GM19468 (cell line): ENCODE measurements around the gene CWC25.

Source experiments
- ATAC-seq: cut with Tn5 transposase; IDR thresholded peaks from one replicate; pipeline ENCODE4 v1.9.1; 2021; ENCODE audit warnings: mild to moderate bottlenecking, moderate library complexity, moderate number of reproducible peaks; ENCODE audit not compliant: unreplicated experiment; ENCODE audit errors: extremely low read depth

CWC25 gene

GRCh38 chr17:38853292-38854219 is 28.4 kb upstream of the CWC25 start, which contains the start of gene RPL23:
RPL23 (minus strand) TSS chr17:38853721; CDS start chr17:38853710, 11 bp downstream.
- peak; percentile 35 for ATAC-seq

- ATAC-seq: no peak
These were observed 27.7 kb upstream of the CWC25 start for GRCh38 chr17:38852771-38853291.

GRCh38 chr17:38851434-38851833 is 26.3 kb upstream of the CWC25 start:
- ATAC-seq: no peak

GRCh38 chr17:38850374-38850773 is 25.3 kb upstream of the CWC25 start:
- no peak for ATAC-seq

GRCh38 chr17:38848939-38849605 is 24.0 kb upstream of the CWC25 start:
- ATAC-seq: no peak

GRCh38 chr17:38848557-38848891 is 23.4 kb upstream of the CWC25 start:
- no peak for ATAC-seq

GRCh38 chr17:38844261-38844757 is 19.2 kb upstream of the CWC25 start:
- ATAC-seq: no peak

- no peak for ATAC-seq
These were observed 684 bp upstream of the CWC25 start for GRCh38 chr17:38825762-38826247.

- ATAC-seq: no peak
These were observed 9.4 kb downstream of the CWC25 start for GRCh38 chr17:38815576-38816193.

GRCh38 chr17:38809828-38810227 is 15.3 kb downstream of the CWC25 start:
- no peak for ATAC-seq

GRCh38 chr17:38800237-38800760 is 24.8 kb downstream of the CWC25 start:
- ATAC-seq: no peak

GRCh38 chr17:38799501-38800236 is 25.5 kb downstream of the CWC25 start, which contains the start of gene PIP4K2B:
PIP4K2B (minus strand) TSS chr17:38799556; CDS start chr17:38799424, 132 bp downstream.
- peak; percentile 40 for ATAC-seq

- ATAC-seq: no peak
These were observed 26.3 kb downstream of the CWC25 start for GRCh38 chr17:38798614-38799500.

- no peak for ATAC-seq
These were observed 27.3 kb downstream of the CWC25 start for GRCh38 chr17:38797828-38798227.

- ATAC-seq: no peak
These were observed 28.0 kb downstream of the CWC25 start for GRCh38 chr17:38797158-38797490.

- ATAC-seq: no peak
These were observed 28.5 kb downstream of the CWC25 start for GRCh38 chr17:38796451-38797157.

GRCh38 chr17:38794221-38794620 is 30.9 kb downstream of the CWC25 start:
- ATAC-seq: no peak

GRCh38 chr17:38791162-38791561 is 34.0 kb downstream of the CWC25 start:
- no peak for ATAC-seq
